K562 (cell line): ENCODE data around the gene LARP4B. TPM values are rescaled to one million over a fixed set of nuclear protein-coding genes. Genes with fewer than 3 reads are reported as not detected.

Source experiments
- ESRRB ChIP-seq: fragments of 250-450 bp; sonication (Bioruptor Pico); IDR thresholded peaks from 2 replicates; pipeline ENCODE4 v1.5.0; 2020; ENCODE audit warnings: mild to moderate bottlenecking, moderate library complexity, borderline replicate concordance
- ETS2 ChIP-seq: IDR thresholded peaks from 2 replicates; pipeline ENCODE4 v1.6.1; 2016; ENCODE audit warnings: borderline replicate concordance, missing genetic modification characterization, mild to moderate bottlenecking, moderate library complexity, missing compliant biosample characterization; ENCODE audit not compliant: poor library complexity, severe bottlenecking
- SMARCA4 ChIP-seq: fragments of 450-650 bp; IDR thresholded peaks from 2 replicates; pipeline ENCODE4 v1.6.1; 2016
- SMC3 ChIP-seq: conservative IDR thresholded peaks from 2 replicates; pipeline ENCODE4 v1.6.1; 2011; ENCODE audit warnings: low read depth, low read length, improper control_type of control experiment; ENCODE audit not compliant: insufficient read depth
- ZFP30 ChIP-seq: fragments of 250-450 bp; sonication (Bioruptor Pico); IDR thresholded peaks from 2 replicates; pipeline ENCODE4 v1.8.0; 2022; ENCODE audit warnings: moderate library complexity, mild to moderate bottlenecking, inconsistent platforms, borderline replicate concordance
- ZNF197 ChIP-seq: fragments of 200-800 bp; sonication (Bioruptor generic); IDR thresholded peaks from 2 replicates; pipeline ENCODE4 v1.6.1; 2016; ENCODE audit warnings: low read depth, missing genetic modification characterization, missing compliant biosample characterization
- polyA plus RNA-seq, 8 experiments: library from polyadenylated mRNA; depleted of rRNA in 4 of 8; stranded (reverse) in 5 of 8; unstranded in 3 of 8; fragments of >200 nt; fragmentation: Nextera tagmentation in 2 of 8; fragmentation: Illumina TruSeq in 1 of 8; extraction: Ambion mirVana in 2 of 8; extraction: Trizol in 1 of 8; gene quantifications; 2 replicates each; pipeline versions ENCODE4 v1.2.1 to v1.2.3, GENCODE V29; 2011 to 2014; ENCODE audit warnings: inconsistent platforms in 1 of 8, missing spikeins in 1 of 8
- total RNA-seq, 7 experiments: library from RNA; depleted of rRNA in 6 of 7; stranded (reverse); fragments of >200 nt in 6 of 7; fragmentation: Illumina TruSeq in 2 of 7; extraction: Trizol in 2 of 7; gene quantifications; 2 replicates each; pipeline versions ENCODE4 v1.2.1 to v1.2.3, GENCODE V29; 2011 to 2021; ENCODE audit warnings: low replicate concordance in 1 of 7
- TF ChIP-seq, protein P1 (sequence below): fragments of 450-650 bp; IDR thresholded peaks from 2 replicates; pipeline ENCODE4 v1.6.1; 2017; ENCODE audit warnings: mild to moderate bottlenecking, moderate library complexity
- TF ChIP-seq, protein P2 (sequence below), 2 experiments: fragments of 250-450 bp in 1 of 2; fragments of 450-650 bp in 1 of 2; sonication (Bioruptor Pico) in 1 of 2; IDR thresholded peaks; 2 replicates each; pipeline versions ENCODE4 v1.6.1 to v1.8.0; 2016 to 2021; ENCODE audit warnings: mild to moderate bottlenecking in 2 of 2, moderate library complexity in 2 of 2, missing compliant biosample characterization in 1 of 2, missing genetic modification characterization in 1 of 2

The LARP4B gene
- total and polyA plus RNA-seq, 9 of the 15 experiments (the other 6 are each of a cell fraction or from before 2014, with no cell fraction given): 11.8 to 130 (median 42.6) TPM

DNA sequence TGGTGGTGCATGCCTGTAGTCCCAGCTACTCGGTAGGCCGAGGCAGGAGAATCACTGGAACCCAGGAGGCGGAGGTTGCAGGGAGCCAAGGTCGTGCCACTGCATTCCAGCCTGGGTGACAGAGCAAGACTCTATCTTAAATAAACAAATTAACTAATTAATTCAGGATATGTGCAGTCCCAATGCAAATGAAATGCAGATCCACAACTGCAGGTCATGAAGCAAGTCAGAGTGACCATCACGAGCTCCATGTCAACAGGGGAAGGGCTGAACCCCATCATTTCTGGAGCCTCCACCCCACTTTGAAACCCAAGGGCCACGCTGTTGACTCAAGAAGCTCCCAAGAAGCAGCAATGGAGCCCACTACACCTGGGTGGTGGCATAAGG, 115.4 kb downstream of the LARP4B start (continued):
- TF ChIP-seq SMARCA4: no peak
- no peak for TF ChIP-seq ZFP30
- TF ChIP-seq ESRRB (CRISPR knock-in tag): no peak
- no peak for TF ChIP-seq ETS2 (tag)
- no peak for TF ChIP-seq SMC3
- no peak for TF ChIP-seq ZNF197 (CRISPR knock-in tag)
- TF ChIP-seq, protein P1, sequence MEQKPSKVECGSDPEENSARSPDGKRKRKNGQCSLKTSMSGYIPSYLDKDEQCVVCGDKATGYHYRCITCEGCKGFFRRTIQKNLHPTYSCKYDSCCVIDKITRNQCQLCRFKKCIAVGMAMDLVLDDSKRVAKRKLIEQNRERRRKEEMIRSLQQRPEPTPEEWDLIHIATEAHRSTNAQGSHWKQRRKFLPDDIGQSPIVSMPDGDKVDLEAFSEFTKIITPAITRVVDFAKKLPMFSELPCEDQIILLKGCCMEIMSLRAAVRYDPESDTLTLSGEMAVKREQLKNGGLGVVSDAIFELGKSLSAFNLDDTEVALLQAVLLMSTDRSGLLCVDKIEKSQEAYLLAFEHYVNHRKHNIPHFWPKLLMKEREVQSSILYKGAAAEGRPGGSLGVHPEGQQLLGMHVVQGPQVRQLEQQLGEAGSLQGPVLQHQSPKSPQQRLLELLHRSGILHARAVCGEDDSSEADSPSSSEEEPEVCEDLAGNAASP: no peak
- TF ChIP-seq, protein P2, sequence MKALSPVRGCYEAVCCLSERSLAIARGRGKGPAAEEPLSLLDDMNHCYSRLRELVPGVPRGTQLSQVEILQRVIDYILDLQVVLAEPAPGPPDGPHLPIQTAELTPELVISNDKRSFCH (CRISPR knock-in tag; IDR thresholded peaks at IDR 0.05): no peak
- TF ChIP-seq, protein P2 (tag; IDR thresholded peaks at IDR 0.05): no peak
